ENCODE results near the gene STOML3.

DNA sequence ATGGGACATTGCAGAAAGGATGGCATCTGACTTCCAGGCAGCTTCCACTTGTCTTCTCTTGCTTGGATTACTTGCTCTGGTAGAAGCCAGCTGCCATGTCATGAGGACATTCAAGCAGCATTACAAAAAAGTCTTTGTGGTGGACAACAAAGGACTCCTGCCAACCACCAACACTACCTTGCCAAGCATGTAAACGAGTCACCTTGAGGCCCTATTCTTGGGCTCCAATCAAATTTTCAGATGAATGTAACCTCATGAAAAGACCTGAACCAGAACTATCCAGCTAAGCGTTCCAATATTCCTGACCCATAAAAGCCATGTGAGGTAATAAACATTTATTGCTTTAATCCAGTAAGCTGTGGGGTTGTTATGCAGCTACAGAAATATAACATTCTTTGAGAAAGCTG is 34.8 kb upstream of the STOML3 start:
- no peak for TF ChIP-seq POLR2AphosphoS5 (IDR thresholded peaks at IDR 0.05; ENCODE audit: borderline replicate concordance, low read depth, low read length)
- TF ChIP-seq EZH2 (IDR thresholded peaks at IDR 0.05): no peak
- TF ChIP-seq FOXP2 (optimal IDR thresholded peaks at IDR 0.05; ENCODE audit: control extremely low read depth, extremely low read length, insufficient read depth): no peak
